Gastroesophageal sphincter (tissue), 3 donors: ENCODE data around the gene C1orf115.

Experiments
- CTCF ChIP-seq, 4 experiments: fragments of 200-600 bp in 2 of 4; fragments of 450-650 bp in 2 of 4; sonication (generic) in 1 of 4; IDR thresholded peaks; one replicate each; pipeline ENCODE4 v1.5.1; 2017 to 2019; ENCODE audit warnings: antibody characterized with exemption in 4 of 4, mild to moderate bottlenecking in 2 of 4, moderate library complexity in 2 of 4
- POLR2A ChIP-seq, 2 donors: fragments of 450-650 bp; IDR thresholded peaks; one replicate each; pipeline ENCODE4 v1.6.1; 2017; ENCODE audit warnings: antibody characterized with exemption in 2 of 2, mild to moderate bottlenecking in 2 of 2, moderate library complexity in 1 of 2
- POLR2AphosphoS5 ChIP-seq: sonication (generic); formaldehyde crosslinking; IDR thresholded peaks from one replicate; pipeline ENCODE4 v1.6.1; 2017; ENCODE audit warnings: antibody characterized with exemption

DNA sequence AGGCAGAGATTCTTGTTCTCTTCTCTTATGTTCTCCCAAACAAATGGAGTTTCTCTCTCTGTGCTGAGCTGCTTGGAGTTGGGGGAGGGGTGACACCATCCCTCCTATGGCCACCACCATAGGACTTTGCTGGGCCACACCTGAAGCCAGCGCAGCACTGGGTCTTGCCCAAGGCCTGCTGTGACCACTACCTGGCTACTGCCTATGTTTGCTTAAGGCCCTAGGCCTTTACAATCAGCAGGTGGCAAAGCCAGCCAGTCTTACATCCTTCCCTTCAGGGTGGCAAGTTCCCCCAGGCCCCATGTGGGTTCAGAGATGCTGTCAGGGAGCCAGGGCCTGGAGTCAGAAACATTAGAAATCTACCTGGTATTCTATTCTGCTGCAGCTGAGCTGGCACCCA is 51.7 kb downstream of the C1orf115 start:
- TF ChIP-seq POLR2AphosphoS5 = no peak
- TF ChIP-seq CTCF (IDR thresholded peaks at IDR 0.05) = no peak
- TF ChIP-seq POLR2A (IDR thresholded peaks at IDR 0.05) = no peak
